DND-41 (cell line): ENCODE results near the gene NARS2.
A peak's percentile ranks its signal among the peaks of the same experiment; 100 is the strongest.

Source experiments
- ATAC-seq: fragments of 200-7000 bp; cut with Tn5 transposase; 3 replicates; pipeline ENCODE4 v1.9.1; 2021; ENCODE audit warnings: low read depth; ENCODE audit not compliant: insufficient read depth
- DNase-seq: peaks from one replicate; pipeline ENCODE4 v3.0.0-alpha.2; 2020
- H2AFZ ChIP-seq: 2 replicates; pipeline ENCODE4 v1.6.0; 2012; ENCODE audit warnings: low read depth, low read length
- H3K27ac ChIP-seq: 2 replicates; pipeline ENCODE4 v1.5.1; 2012; ENCODE audit warnings: low read length, inconsistent platforms
- H3K27me3 ChIP-seq: fragments of 200-600 bp; sonication (generic); 2 replicates; pipeline ENCODE4 v1.6.0; 2012; ENCODE audit warnings: low read length, mild to moderate bottlenecking, inconsistent platforms; ENCODE audit not compliant: insufficient read depth, poor library complexity
- H3K36me3 ChIP-seq: 2 replicates; pipeline ENCODE4 v1.5.1; 2012; ENCODE audit warnings: low read length, inconsistent platforms; ENCODE audit not compliant: insufficient read depth
- H3K4me1 ChIP-seq: 2 replicates; pipeline ENCODE4 v1.5.1; 2012; ENCODE audit warnings: mild to moderate bottlenecking, low read length; ENCODE audit not compliant: insufficient read depth
- H3K4me2 ChIP-seq: 2 replicates; pipeline ENCODE4 v1.6.0; 2012; ENCODE audit warnings: mild to moderate bottlenecking, moderate library complexity, low read length, inconsistent platforms; ENCODE audit not compliant: insufficient read depth
- H3K4me3 ChIP-seq, 2 experiments: fragments of 200-600 bp in 1 of 2; shearing (Covaris generic) in 1 of 2; 2 replicates each; pipeline ENCODE4 v1.5.1; 2012 to 2016; ENCODE audit warnings: inconsistent platforms in 2 of 2, low read length in 2 of 2, mild to moderate bottlenecking in 2 of 2, low read depth in 1 of 2, moderate library complexity in 1 of 2
- H3K79me2 ChIP-seq: 2 replicates; pipeline ENCODE4 v1.6.0; 2012; ENCODE audit warnings: low read length, inconsistent platforms; ENCODE audit not compliant: insufficient read depth
- H3K9ac ChIP-seq: 2 replicates; pipeline ENCODE4 v1.6.0; 2012; ENCODE audit warnings: low read depth, mild to moderate bottlenecking, inconsistent platforms, low read length, moderate library complexity
- H3K9me3 ChIP-seq: 2 replicates; pipeline ENCODE4 v1.5.1; 2012; ENCODE audit warnings: low read length, moderate library complexity, mild to moderate bottlenecking, inconsistent platforms; ENCODE audit not compliant: insufficient read depth, severe bottlenecking
- H4K20me1 ChIP-seq: 2 replicates; pipeline ENCODE4 v1.6.0; 2012; ENCODE audit warnings: low read length; ENCODE audit not compliant: insufficient read depth
- CTCF ChIP-seq: IDR thresholded peaks from 2 replicates; pipeline ENCODE4 v1.5.1; 2012; ENCODE audit warnings: borderline replicate concordance, low read length, moderate library complexity, mild to moderate bottlenecking; ENCODE audit not compliant: poor library complexity, severe bottlenecking; ENCODE audit errors: extremely low read depth
- EZH2 ChIP-seq: IDR thresholded peaks from 3 replicates; pipeline ENCODE4 v1.6.1; 2012; ENCODE audit warnings: borderline replicate concordance, low read depth, mild to moderate bottlenecking, moderate library complexity, low read length, inconsistent platforms; ENCODE audit not compliant: severe bottlenecking

The NARS2 gene

GRCh38 chr11:78417888-78418583 is 156.6 kb downstream of the NARS2 start:
- ATAC-seq (peak; percentile 34), DNase-seq (peak; percentile 88)
- Histone ChIP-seq H3K4me3 (peak overlapping the region; percentile 69 to 71), H3K9ac (peak overlapping the region; percentile 92), H3K9me3 (peaks cover under 1% of the 10 kb centered on the region), H3K4me2 (peak overlapping the region; percentile 83), H4K20me1 (peaks cover 8% of the 10 kb centered on the region; the same call in 1 of the 2 replicates), H3K36me3 (peaks cover 8% of the 10 kb centered on the region), H3K79me2 (peaks cover 66% of the 10 kb centered on the region), H3K27me3 (no peaks in the 10 kb centered on the region), H2AFZ (peak overlapping the region; percentile 55), H3K27ac (peak overlapping the region; percentile 99), H3K4me1 (peaks cover 84% of the 10 kb centered on the region)
- TF ChIP-seq CTCF (peak; percentile 9), EZH2 (no peak)

- H3K4me2 ChIP-seq: peak within 1 kb of the TSS; percentile 83
- peaks cover 15% of the 10 kb centered on the region for H3K36me3 ChIP-seq
- peaks cover 15% of the 10 kb centered on the region; the same call in 1 of the 2 replicates for H4K20me1 ChIP-seq
- peak; percentile 4 for ATAC-seq
- H3K4me1 ChIP-seq: peaks cover 82% of the 10 kb centered on the region
- H3K4me3 ChIP-seq: peak within 1 kb of the TSS; percentile 69 to 71
- H3K79me2 ChIP-seq: peaks cover 73% of the 10 kb centered on the region
- DNase-seq: no peak
- H2AFZ ChIP-seq: peak within 1 kb of the TSS; percentile 55
- no peaks in the 10 kb centered on the region for H3K27me3 ChIP-seq
- H3K9me3 ChIP-seq: peaks cover 2% of the 10 kb centered on the region
- peak within 1 kb of the TSS; percentile 99 for H3K27ac ChIP-seq
- H3K9ac ChIP-seq: peak within 1 kb of the TSS; percentile 92
- no peak for TF ChIP-seq CTCF
- no peak for TF ChIP-seq EZH2
Measured at GRCh38 chr11:78417175-78417887, 157.3 kb downstream of the NARS2 start, which contains the start of gene GAB2. GAB2 (minus strand) TSS chr11:78417820; CDS start chr11:78417720, 100 bp downstream.

- TF ChIP-seq EZH2 (no peak), CTCF (peak; percentile 77)
- peaks cover 81% of the 10 kb centered on the region for H3K79me2 ChIP-seq
- H2AFZ ChIP-seq: peak overlapping the region; percentile 55; the same call in 1 of the 2 replicates
- peak; percentile 90 for DNase-seq
- H3K9me3 ChIP-seq: peaks cover 2% of the 10 kb centered on the region
- peak overlapping the region; percentile 92 for H3K9ac ChIP-seq
- no peaks in the 10 kb centered on the region for H3K27me3 ChIP-seq
- peaks cover 18% of the 10 kb centered on the region for H3K36me3 ChIP-seq
- peaks cover 74% of the 10 kb centered on the region for H3K4me1 ChIP-seq
- peak; percentile 45 for ATAC-seq
- H3K27ac ChIP-seq: peak overlapping the region; percentile 99
- peak overlapping the region; percentile 83 for H3K4me2 ChIP-seq
- H4K20me1 ChIP-seq: peaks cover 15% of the 10 kb centered on the region; the same call in 1 of the 2 replicates
- H3K4me3 ChIP-seq: peak overlapping the region; percentile 50 to 71
Measured at GRCh38 chr11:78416285-78417174, 158.1 kb downstream of the NARS2 start.
